Measurements from ENCODE around the gene CDK13.
"Not testable (repeated sequence)": the region's sequence is repeated elsewhere in the genome, so short reads cannot be mapped to it uniquely, and the experiment has no call there.

Gene CDK13

DNA sequence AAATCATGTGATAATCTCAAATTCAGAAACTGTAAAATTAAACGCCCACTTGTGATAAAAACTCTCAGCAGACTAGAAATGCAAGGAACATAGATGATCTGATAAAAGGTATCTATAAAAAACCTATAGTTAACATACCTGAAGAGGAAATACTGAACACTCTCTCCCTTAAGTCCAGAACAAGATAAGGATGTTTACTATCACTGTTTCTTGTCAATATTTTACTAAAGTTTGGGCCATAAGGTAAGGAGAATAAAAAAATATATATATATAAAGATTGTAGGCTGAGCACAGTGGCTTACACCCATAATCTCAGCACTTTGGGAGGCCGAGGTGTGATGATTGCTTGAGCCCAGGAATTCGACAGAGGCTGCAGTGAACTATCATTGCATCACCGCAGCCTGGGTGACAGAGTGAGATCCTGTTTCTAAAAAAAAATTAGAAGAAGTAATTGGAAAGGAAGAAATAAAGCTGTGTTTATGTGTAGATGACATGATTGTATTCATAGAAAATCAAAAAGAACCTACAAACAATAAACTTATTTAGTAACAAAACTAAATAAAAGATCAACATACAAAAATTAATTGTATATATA, 155.9 kb downstream of the CDK13 start:
- DNase-seq: no peak

DNA sequence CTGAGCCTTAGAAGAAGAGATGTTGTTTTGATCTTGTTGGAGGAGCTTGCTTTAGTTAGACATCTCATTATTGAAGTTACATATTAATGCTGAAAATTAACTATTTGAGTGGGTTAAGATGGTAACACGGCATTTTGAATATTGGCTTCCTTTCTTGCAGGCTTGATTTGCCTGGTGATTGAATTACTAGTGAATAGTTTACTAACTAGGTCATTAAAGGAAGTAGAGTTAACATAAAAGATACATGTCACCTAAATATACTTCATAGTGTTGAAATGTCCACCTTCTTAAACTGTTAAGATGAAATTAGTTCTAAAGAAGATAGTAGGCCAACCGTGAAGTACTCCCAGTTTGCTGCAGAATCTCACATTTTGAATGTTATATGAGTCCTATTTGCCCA, 165.9 kb downstream of the CDK13 start:
- no peak for DNase-seq

DNA sequence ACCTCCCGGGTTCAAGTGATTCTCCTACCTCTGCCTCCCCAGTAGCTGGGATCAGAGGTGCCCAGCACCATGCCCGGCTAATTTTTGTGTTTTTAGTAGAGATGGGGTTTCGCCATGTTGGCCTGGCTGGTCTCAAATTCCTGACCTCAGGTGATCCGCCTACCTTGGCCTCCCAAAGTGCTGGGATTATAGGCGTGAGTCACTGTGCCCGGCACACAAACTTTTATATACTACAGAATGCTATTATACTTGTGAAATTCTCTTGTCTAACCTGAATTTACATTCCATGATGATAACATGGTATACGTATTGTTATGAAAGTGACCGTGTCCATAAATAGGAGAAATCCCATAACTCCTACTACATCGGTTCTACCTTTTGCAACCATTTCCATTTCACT, 167.1 kb downstream of the CDK13 start:
- DNase-seq: not testable (repeated sequence)

DNA sequence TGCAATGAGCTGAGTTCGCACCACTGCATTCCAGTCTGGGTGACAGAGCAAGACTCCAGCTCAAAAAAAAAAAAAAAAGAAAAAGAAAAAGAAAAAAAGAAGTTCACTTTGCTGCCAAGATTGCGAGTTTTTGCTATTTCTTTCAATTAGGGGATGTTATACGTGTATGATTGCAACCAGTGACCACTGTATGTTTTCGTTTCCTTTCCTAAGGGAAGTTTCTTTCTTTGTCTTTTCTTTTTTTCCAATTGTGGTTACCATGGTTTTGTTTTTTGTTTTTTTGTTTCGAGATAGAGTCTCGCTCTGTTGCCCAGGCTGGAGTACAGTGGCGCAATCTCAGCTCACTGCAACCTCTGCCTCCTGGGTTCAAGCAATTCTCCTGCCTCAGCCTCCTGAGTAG, 168.1 kb downstream of the CDK13 start:
- not testable (repeated sequence) for DNase-seq

DNA sequence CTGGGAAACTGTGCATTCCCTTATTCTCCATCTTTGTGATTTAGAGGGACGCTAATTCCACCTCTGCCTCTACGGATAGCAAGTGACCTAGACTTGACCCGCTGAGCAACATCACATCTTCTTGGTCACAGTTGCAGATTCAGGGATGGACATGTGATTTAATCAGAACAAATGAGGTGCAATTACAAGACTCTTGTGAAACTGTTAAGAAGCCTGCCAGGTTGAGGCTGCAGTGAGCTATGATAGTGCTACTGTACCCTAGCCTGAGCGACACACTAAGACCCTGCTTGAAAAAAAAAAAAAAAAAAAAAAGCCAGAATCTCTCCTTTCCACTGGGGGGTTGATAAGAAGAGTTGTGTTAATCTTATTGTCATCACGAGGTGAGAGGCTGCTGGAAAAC, 170.0 kb downstream of the CDK13 start:
- DNase-seq: no peak

DNA sequence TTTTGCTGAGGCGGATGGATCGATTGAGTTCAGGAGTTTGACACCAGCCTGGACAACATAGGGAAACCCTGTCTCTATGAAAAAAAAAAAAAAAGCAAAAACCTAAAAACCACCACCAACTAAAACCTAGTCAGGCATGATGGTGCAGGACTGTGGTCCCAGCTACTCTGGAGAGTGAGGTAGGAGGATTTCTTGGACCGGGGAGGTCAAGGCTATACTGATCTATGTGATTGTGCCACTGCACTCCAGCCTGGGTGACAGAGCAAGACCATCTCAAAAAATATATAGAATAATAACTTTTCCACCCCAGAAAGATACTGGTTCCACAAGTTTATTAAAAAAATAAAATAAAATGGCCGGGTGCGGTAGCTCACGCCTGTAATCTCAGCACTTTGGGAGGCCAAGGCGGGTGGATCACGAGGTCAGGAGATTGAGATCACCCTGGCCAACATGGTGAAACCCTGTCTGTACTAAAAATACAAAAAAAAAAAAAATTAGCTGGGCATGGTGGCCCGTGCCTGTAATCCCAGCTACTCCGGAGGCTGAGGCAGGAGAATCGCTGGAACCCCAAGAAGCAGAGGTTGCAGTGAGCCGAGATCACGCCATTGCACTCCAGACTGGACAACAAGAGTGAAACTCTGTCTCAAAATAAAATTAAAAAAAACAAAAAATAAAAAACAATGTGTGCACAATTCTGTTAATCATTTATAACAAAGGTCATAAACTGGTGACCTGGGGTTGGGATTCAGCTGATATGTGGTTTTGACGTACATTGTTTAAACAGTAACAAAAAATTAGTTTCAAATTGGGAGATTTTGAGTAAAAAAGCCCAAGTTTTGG, 172.3 kb downstream of the CDK13 start:
- not testable (repeated sequence) for DNase-seq

DNA sequence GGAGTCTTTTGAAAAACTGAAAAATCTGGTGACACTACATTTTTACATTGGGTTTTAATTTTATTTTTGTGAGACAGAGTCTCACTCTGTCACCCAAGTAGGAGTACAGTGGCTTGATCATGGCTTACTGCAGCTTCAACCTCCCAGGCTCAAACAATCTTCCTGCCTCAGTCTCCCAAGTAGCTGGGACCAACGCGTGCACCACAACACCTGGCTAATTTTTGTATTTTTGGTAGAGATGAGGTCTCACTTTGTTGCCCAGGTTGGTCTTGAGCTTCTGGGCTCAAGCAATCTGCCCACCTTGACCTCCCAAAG, 172.8 kb downstream of the CDK13 start:
- DNase-seq: no peak

DNA sequence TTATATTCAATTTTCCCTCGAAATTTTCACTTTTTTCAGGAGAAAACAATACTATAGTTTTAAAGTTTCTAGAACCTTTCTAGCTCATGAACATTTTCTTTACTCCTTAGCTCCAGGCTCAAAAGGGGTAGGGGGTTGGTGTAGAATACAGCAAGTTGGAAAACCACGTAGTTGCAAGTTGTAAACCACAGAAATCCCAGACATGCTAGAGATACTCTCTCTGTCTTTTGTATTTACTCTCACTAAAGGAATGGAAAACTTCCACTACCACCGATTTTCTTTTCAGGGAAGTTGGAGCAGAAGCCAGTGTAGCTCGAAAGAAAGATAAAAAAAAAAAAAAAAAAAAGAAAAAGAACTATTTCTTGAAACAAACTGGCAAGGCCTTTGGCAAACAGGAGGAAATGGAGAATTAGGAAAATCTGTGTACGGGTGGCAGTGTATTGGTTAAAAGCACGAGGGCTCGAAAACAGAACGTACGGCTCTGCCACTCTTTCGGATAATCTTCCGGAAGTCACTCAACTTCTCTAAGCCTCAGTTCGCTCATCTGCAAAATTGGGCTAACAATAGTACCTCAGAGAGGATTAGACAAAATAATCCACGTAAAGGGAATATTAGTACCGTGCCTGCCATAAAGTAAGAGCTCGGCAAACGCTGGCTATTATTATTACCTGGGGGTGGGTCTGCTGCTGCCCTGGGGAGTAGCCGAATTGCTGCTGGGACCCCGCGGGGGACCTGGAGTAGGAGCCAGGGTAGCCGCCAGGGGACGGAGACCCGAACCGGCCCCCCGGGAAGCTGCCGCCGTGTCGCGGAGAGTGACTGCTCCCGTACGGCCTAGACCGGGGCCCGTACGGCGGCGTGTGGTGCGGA, 183.7 kb downstream of the CDK13 start:
- DNase-seq: peak; percentile 16

DNA sequence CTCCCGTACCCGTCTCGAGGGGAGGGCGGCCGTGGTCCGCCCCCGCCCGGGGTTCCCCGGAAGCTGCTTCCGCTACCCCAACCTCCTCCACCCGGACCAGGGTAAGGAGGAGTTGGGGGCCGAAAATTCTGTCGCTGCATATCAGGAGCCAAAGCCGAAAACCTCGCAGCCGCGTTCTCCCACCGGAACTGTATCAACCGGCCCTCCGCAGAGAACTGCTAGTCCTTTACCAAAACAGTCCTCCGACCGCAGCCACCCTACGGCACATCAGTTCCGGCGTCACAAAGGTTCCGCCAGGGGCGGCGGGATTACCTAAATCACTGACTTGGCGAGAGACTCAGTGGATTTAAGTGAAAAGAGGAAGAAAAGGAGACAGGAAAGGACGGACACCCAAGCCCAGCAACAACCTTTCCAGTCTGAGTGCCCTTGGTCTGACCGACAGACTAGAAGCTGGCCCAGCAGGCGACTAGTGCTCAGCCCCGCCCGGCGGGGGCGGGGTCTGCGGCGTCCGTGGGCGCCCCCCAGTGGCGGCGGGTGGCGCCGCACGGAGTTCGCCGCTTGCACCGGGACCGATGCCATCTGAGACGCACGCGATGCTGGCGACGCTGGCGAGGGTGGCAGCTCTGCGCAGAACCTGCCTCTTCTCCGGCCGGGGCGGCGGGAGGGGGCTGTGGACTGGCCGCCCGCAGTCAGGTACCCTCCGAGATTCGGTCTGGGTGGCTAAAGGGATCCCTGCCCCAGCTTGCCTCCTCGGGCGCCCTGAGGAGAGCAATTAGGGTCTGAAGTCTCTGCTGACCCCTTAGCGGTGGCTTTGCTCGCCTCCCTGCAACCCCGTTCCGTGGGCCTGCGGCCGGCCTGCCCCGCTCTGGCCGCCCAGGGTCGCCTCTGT, 184.6 kb downstream of the CDK13 start, which contains the start of the genes MPLKIP and SUGCT:
Gene MPLKIP (minus strand): TSS at position 195 of the 889 bp plus-strand sequence. CDS start 55 bp downstream, at position 140.
Gene SUGCT (plus strand): TSS at position 578 of the 889 bp plus-strand sequence.
- peak; percentile 85 for DNase-seq

DNA sequence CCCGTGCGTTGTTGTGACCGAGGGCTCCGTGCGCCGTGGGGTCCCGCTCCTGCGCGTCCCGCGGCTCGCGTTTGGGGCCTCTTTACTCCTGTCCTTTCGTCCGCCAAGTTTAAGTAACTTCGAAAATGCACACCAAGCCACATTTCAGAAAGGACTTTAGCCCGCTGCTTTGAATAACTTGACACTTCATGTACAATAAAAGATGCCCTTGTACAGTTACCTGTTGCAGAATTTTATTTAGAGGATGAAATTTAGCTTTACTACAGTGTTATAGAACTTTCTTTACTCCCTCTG, 185.2 kb downstream of the CDK13 start:
- DNase-seq: no peak

DNA sequence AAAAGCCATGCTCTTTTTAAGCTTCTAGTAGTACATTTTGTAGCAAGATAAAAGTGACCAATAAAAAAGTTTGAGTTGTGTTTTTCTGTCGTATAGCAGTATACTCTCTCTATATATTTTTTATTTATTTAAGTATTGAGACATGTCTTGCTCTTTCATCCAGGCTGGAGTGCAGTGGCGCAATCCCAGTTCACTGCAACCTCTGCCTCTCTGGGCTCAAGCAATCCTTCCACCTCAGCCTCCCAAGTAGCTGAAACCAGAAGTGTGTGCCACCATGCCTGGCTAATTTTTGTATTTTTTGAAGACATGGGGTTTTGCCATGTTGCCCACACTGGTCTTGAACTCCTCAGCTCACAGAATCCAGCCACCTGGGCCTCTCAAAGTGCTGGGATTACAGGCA, 187.5 kb downstream of the CDK13 start:
- no peak for DNase-seq

DNA sequence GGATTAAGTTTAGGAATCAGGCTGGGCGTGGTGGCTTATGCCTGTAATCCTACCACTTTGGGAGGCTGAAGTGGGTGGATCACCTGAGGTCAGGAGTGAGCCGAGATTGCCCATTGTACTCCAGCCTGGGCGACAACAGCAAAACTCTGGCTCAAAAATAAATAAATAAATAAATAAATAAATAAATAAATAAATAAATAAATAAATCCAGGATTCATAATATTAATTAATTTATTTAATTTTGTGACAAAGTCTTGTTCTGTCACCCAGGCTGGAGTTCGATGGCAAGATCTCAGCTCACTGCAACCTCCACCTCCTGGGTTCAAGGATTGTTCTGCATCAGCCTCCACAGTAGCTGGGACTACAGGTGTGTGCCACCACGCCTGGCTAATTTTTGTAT, 188.9 kb downstream of the CDK13 start:
- no peak for DNase-seq

DNA sequence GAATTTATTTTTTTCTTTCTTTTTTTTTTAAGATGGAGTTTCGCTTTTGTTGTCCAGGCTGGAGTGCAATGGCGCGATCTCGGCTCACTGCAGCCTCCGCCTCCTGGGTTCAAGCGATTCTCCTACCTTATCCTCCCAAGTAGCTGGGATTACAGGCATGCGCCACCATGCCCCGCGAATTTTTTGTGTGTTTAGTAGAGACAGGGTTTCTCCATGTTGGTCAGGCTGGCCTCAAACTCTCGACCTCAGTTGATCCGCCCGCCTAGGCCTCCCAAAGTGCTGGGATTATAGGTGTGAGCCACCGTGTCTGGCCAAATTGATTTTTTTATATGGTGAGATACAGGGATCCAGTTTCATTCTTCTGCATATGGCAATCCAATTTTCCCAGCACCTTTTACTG, 189.8 kb downstream of the CDK13 start:
- not testable (repeated sequence) for DNase-seq

DNA sequence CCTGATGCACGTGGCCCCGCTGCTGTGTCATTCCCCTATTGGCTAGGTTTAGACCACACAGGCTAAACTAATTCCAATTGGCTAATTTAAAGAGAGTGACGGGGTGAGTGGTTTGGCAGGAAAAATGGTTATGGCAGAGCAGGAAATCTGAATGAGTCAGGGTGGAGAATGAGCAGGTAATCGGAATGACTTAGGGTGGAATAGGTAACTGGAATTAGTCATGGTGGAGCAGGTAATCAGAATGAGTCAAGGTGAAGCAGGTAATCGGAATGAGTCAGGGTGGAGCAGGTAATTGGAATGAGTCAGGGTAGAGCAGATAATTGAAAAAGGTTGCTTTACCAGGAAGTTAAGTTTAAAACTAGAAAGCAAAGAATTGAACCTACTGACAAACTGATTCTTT, 191.9 kb downstream of the CDK13 start:
- not testable (repeated sequence) for DNase-seq

DNA sequence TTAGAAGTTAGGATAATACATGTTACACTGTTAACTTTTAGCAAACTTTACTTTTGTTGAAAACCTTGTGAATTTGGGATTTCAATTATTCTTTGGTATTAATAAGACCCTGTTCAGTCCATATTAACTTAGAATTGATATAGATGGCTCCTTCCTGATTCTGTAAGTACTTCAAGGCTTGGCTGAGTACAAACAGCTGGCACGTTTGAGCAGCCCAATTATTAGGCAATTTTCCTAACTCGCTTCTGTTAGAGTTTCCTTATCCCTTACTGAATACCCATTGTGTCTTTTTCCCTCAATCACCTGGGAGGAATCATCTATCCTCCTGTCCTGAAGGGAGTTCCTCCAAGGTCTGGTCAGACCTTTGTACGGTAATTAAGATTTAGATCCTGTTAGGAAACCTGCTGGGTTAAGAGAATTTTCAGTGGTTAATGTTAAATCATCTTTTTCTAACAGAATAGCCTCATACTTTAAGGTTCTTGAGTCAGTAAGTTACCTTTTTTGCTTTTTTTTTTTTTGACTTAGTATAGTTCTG, 195.6 kb downstream of the CDK13 start:
- not testable (repeated sequence) for DNase-seq

DNA sequence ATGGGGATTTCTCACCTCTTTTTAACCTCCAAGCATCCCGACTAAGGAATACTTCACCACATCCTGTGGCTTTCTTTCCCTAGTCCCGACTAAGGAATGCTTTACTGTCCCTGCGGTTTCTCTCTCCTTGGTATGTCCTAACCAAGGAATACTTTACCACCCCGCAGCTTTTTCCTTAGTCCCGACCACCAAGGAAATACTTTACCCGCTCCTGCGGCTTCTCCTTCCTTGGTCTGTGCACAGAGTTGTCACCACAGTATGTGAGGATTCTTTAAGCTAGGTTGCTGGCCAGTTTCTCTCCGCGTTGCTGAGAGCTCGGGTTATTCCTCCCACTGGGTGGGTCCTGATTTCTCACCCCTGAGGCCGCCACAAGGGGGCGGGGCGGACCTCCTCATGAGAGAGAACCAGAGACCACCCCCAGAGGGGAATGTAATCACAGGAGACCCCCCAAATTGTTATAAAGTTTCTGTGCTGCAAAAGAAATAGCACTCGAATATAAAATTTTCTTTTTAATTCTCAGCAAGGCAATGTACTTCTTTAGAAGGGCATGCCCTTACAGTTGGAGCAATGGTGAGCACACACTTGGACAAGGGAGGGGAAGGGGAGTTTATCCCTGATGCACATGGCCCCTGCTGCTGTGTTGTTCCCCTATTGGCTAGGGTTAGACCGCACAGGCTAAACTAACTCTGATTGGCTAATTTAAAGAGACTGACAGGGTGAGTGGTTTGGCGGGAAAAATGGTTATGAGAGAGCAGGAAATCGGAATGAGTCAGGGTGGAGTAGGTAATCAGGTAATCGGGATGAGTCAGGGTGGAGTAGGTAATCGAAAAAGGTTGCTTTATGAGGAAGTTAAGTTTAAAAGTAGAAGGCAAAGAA, 197.6 kb downstream of the CDK13 start:
- DNase-seq: peak; percentile 3

DNA sequence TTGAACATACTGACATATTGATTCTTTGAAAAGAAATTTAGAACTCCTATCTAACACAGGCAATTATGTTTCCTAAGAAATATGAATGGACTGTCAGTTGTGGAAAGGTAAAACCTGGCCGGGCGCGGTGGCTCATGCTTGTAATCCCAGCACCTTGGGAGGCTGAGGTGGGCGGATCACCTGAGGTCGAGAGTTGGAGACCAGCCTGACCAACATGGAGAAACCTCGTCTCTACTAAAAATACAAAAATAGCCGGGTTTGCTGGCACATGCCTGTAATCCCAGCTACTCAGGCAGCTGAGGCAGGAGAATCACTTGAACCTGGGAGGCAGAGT, 198.2 kb downstream of the CDK13 start:
- not testable (repeated sequence) for DNase-seq

DNA sequence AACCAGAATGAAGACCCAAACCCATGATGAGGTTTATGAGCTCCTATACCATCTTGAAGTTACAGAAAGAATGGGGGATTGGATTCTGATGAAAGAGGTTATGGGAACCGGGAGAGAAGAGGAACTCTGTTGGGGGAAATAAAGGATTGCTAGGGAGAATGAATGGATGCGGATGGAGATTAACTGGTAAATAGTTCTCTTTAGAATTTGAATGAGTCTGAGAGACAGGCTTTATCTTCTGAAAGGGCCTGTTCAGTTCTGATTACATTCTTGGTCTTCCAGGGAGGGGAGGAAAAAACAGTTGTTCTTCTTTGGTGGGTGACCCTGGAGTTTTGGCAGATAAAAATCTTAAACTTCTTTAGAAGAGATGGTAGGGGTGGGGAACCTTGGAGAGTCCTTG, 198.6 kb downstream of the CDK13 start:
- no peak for DNase-seq

Measured in activated CD4-positive, alpha-beta T cell treated with anti-CD3 and anti-CD28 coated beads, Interleukin-2, amount 50 U/mL, for 16 hours (primary cell).